Mesenchymal stem cell (in vitro differentiated cells and primary cell): ENCODE data around the gene FSTL4.

Experiments used
- DNase-seq: peaks from one replicate; pipeline ENCODE4 v3.0.0-alpha.2; 2013
- H2AFZ ChIP-seq: one replicate; pipeline ENCODE4 v1.6.1; 2013; ENCODE audit warnings: low read depth, mild to moderate bottlenecking, control low read depth, inconsistent platforms, low read length, moderate library complexity
- H2AK5ac ChIP-seq: 2 replicates; pipeline ENCODE4 v1.6.1; 2013; ENCODE audit warnings: low read length, moderate library complexity, mild to moderate bottlenecking, inconsistent platforms; ENCODE audit not compliant: severe bottlenecking
- H2BK120ac ChIP-seq: one replicate; pipeline ENCODE4 v1.6.1; 2013; ENCODE audit warnings: low read depth, mild to moderate bottlenecking, inconsistent platforms, low read length, moderate library complexity
- H2BK12ac ChIP-seq, 2 experiments: one replicate each; pipeline ENCODE4 v1.6.1; 2013; ENCODE audit warnings: inconsistent platforms in 2 of 2, low read length in 2 of 2, mild to moderate bottlenecking in 2 of 2, moderate library complexity in 2 of 2, control low read depth in 1 of 2
- H2BK15ac ChIP-seq: one replicate; pipeline ENCODE4 v1.6.1; 2013; ENCODE audit warnings: mild to moderate bottlenecking, low read depth, inconsistent platforms; ENCODE audit not compliant: poor library complexity, severe bottlenecking
- H2BK5ac ChIP-seq: 2 replicates; pipeline ENCODE4 v1.6.1; 2013; ENCODE audit warnings: low read depth, mild to moderate bottlenecking, low read length, control low read depth, inconsistent platforms; ENCODE audit not compliant: poor library complexity, severe bottlenecking
- H3K14ac ChIP-seq, 2 experiments: one replicate each; pipeline ENCODE4 v1.6.1; 2013; ENCODE audit warnings: inconsistent platforms in 2 of 2, low read length in 2 of 2, control low read depth in 1 of 2, mild to moderate bottlenecking in 1 of 2, moderate library complexity in 1 of 2
- H3K18ac ChIP-seq, 2 experiments: one replicate each; pipeline ENCODE4 v1.6.1; 2013; ENCODE audit warnings: inconsistent platforms in 2 of 2, low read length in 2 of 2, control low read depth in 1 of 2, low read depth in 1 of 2, mild to moderate bottlenecking in 1 of 2
- H3K23ac ChIP-seq, 2 experiments: one replicate each; pipeline ENCODE4 v1.6.1; 2013; ENCODE audit warnings: inconsistent platforms in 2 of 2, low read length in 2 of 2, mild to moderate bottlenecking in 2 of 2, moderate library complexity in 2 of 2, control low read depth in 1 of 2
- H3K27ac ChIP-seq: 2 replicates; pipeline ENCODE4 v1.5.1; 2013; ENCODE audit warnings: mild to moderate bottlenecking, moderate library complexity, low read length, control low read depth, inconsistent platforms; ENCODE audit not compliant: poor library complexity, severe bottlenecking
- H3K27me3 ChIP-seq, 2 experiments: 2 replicates each; pipeline versions ENCODE4 v1.6.1 to v1.7.0; 2013; ENCODE audit warnings: low read length in 2 of 2, mild to moderate bottlenecking in 2 of 2, moderate library complexity in 2 of 2, control low read depth in 1 of 2, inconsistent platforms in 1 of 2; ENCODE audit not compliant: control insufficient read depth in 1 of 2, insufficient read depth in 1 of 2
- H3K36me3 ChIP-seq, 2 experiments: 2 replicates each; pipeline versions ENCODE4 v1.6.1 to v1.7.0; 2013; ENCODE audit warnings: low read length in 2 of 2, control low read depth in 1 of 2, inconsistent platforms in 1 of 2, low read depth in 1 of 2, mild to moderate bottlenecking in 1 of 2; ENCODE audit not compliant: insufficient read depth in 2 of 2, control insufficient read depth in 1 of 2
- H3K4ac ChIP-seq, 2 experiments: one replicate each; pipeline ENCODE4 v1.6.1; 2013; ENCODE audit warnings: inconsistent platforms in 2 of 2, low read length in 2 of 2, mild to moderate bottlenecking in 2 of 2, moderate library complexity in 2 of 2, control low read depth in 1 of 2, low read depth in 1 of 2
- H3K4me1 ChIP-seq: 2 replicates; pipeline ENCODE4 v1.6.1; 2013; ENCODE audit warnings: low read depth, low read length, control low read depth; ENCODE audit not compliant: control insufficient read depth, insufficient read depth
- H3K4me2 ChIP-seq: 2 replicates; pipeline ENCODE4 v1.6.1; 2013; ENCODE audit warnings: low read length, mild to moderate bottlenecking, inconsistent platforms; ENCODE audit not compliant: poor library complexity, severe bottlenecking
- H3K4me3 ChIP-seq, 2 experiments: 2 replicates each; pipeline versions ENCODE4 v1.5.1 to v1.7.0; 2013; ENCODE audit warnings: low read length in 2 of 2, mild to moderate bottlenecking in 2 of 2, control low read depth in 1 of 2, low read depth in 1 of 2; ENCODE audit not compliant: insufficient read depth in 1 of 2
- H3K79me1 ChIP-seq: replicated peaks from 2 replicates; pipeline ENCODE4 v1.6.1; 2013; ENCODE audit warnings: mild to moderate bottlenecking, control low read depth, low read length, inconsistent platforms; ENCODE audit not compliant: poor library complexity, severe bottlenecking
- H3K9ac ChIP-seq: 2 replicates; pipeline ENCODE4 v1.7.0; 2013; ENCODE audit warnings: mild to moderate bottlenecking, low read length, moderate library complexity
- H3K9me3 ChIP-seq: 2 replicates; pipeline ENCODE4 v1.7.0; 2013; ENCODE audit warnings: mild to moderate bottlenecking, low read length; ENCODE audit not compliant: control insufficient read depth
- H4K8ac ChIP-seq: one replicate; pipeline ENCODE4 v1.6.1; 2013; ENCODE audit warnings: inconsistent platforms, mild to moderate bottlenecking, low read length, moderate library complexity
- H4K91ac ChIP-seq: one replicate; pipeline ENCODE4 v1.6.1; 2013; ENCODE audit warnings: mild to moderate bottlenecking, low read length, inconsistent platforms
- WGBS: methylation state at CpG from one replicate; pipeline ENCODE4 v1.1.7; 2013; ENCODE audit warnings: mixed read lengths; 5-methylcytosine and 5-hydroxymethylcytosine counted together

FSTL4 gene

DNA sequence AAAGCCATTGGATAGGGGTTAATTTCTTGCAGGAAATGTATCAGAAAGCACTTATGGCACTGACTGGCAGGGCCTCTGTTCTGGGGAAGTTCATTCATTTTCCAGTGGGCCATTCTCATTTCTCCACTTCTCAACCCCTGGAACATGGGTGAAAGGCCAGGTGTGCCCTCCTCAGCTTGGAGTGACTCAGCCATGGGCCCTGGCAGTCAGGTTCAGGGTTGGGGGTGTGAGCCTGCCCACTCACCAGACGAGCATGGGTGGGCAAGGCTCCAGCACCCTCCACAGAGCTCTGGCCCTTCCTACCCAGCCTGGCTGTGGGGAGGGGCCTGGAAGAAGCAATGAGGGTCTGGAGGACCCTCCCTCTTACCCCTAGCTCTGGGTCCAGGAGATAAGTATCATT, 386.2 kb downstream of the FSTL4 start:
- Histone ChIP-seq H3K4me3 (no peak overlapping the region), H3K4me1 (peaks cover 5% of the 10 kb centered on the region), H2BK120ac (no peak overlapping the region), H3K23ac (no peak overlapping the region), H2BK5ac (no peak overlapping the region), H2BK12ac (peak overlapping the region in 1 of 2 experiments; percentile 45), H3K14ac (no peak overlapping the region), H3K36me3 (no peaks in the 10 kb centered on the region), H3K79me1 (no peaks in the 10 kb centered on the region), H3K27me3 (peaks cover 12 to 47% of the 10 kb centered on the region in 2 experiments), H3K9ac (no peak overlapping the region), H3K9me3 (no peaks in the 10 kb centered on the region), H2AK5ac (no peak overlapping the region), H2BK15ac (no peak overlapping the region), H3K4ac (no peak overlapping the region), H4K8ac (no peak overlapping the region), H3K27ac (no peak overlapping the region), H4K91ac (no peak overlapping the region), H3K18ac (peak overlapping the region in 1 of 2 experiments; percentile 16), H2AFZ (no peak overlapping the region), H3K4me2 (no peak overlapping the region)
- no peak for DNase-seq
- no CpG with 5 or more reads among the region's 1 CpG for WGBS

DNA sequence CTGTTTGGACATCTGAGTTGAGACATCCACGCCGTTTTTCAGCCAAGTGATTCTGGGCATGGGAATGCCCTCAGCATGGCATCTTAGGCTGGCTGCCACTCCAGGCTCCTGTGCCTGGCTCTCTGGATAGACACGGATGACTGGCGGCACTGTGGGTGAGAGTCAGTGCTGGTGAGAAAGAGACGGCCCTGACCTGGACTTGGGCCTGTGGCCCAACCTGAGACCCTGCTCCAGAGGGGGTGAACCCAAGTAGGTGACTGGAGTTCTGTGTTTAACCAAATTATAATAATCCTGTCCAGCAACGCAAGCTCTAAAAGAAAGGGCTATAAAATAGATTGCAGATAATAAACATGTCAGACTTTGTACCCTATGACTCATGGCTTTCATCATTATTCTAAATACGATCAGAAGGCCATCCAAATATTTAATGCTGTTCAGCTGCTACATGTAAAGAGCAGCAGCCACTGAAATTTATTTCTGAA, 386.6 kb downstream of the FSTL4 start:
- Histone ChIP-seq H3K9ac (no peak overlapping the region), H3K79me1 (no peaks in the 10 kb centered on the region), H3K4me2 (no peak overlapping the region), H3K14ac (no peak overlapping the region), H3K36me3 (no peaks in the 10 kb centered on the region), H3K4me1 (peaks cover 8% of the 10 kb centered on the region), H2BK15ac (no peak overlapping the region), H2AFZ (no peak overlapping the region), H3K4ac (peak overlapping the region in 1 of 2 experiments; percentile 1), H3K4me3 (no peak overlapping the region), H3K9me3 (no peaks in the 10 kb centered on the region), H3K27ac (no peak overlapping the region), H2BK120ac (no peak overlapping the region), H4K8ac (peak overlapping the region; percentile 56), H3K27me3 (peaks cover 12 to 47% of the 10 kb centered on the region in 2 experiments), H3K23ac (no peak overlapping the region), H2AK5ac (no peak overlapping the region), H2BK12ac (peak overlapping the region in 1 of 2 experiments; percentile 59), H2BK5ac (no peak overlapping the region), H3K18ac (no peak overlapping the region), H4K91ac (no peak overlapping the region)
- peak; percentile 50 for DNase-seq
- 92% methylated on average over 5 of the region's 7 CpGs for WGBS

DNA sequence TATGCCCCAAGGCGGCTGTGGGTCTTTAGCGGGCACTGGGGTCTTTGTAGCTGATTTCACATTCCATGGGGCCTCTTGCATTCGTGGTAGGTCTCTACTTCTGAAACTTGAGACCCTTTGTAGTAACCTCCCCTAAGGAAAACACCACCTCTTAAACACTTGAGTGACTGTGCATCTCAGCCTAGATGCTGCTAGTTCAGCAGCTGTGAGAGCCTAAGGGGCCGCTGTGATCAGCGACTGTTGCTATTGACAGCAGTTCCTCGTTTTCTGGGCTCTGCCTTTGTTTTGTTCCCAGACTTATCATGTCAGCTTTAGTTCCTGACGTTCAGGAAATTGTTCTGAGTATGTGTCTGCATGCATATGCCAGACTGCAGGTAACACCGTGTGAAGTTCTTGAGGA, 389.4 kb downstream of the FSTL4 start:
- H4K91ac ChIP-seq: no peak overlapping the region
- no peak overlapping the region for H2AFZ ChIP-seq
- H2BK15ac ChIP-seq: no peak overlapping the region
- H3K27me3 ChIP-seq: peaks cover 17 to 70% of the 10 kb centered on the region in 2 experiments
- H3K4me3 ChIP-seq: no peak overlapping the region
- H3K27ac ChIP-seq: no peak overlapping the region
- H2AK5ac ChIP-seq: no peak overlapping the region
- peak overlapping the region in 1 of 2 experiments; percentile 11 for H3K14ac ChIP-seq
- peaks cover 9% of the 10 kb centered on the region for H3K4me1 ChIP-seq
- no peak overlapping the region for H3K23ac ChIP-seq
- no peak for DNase-seq
- no peaks in the 10 kb centered on the region for H3K9me3 ChIP-seq
- peak overlapping the region in 1 of 2 experiments; percentile 29 for H2BK12ac ChIP-seq
- H2BK120ac ChIP-seq: no peak overlapping the region
- no peak overlapping the region for H3K4me2 ChIP-seq
- H3K9ac ChIP-seq: no peak overlapping the region
- no peaks in the 10 kb centered on the region for H3K36me3 ChIP-seq
- H3K4ac ChIP-seq: no peak overlapping the region
- no peaks in the 10 kb centered on the region for H3K79me1 ChIP-seq
- no peak overlapping the region for H2BK5ac ChIP-seq
- WGBS: 73% methylated on average over 7 of the region's 8 CpGs
- no peak overlapping the region for H4K8ac ChIP-seq
- H3K18ac ChIP-seq: no peak overlapping the region

DNA sequence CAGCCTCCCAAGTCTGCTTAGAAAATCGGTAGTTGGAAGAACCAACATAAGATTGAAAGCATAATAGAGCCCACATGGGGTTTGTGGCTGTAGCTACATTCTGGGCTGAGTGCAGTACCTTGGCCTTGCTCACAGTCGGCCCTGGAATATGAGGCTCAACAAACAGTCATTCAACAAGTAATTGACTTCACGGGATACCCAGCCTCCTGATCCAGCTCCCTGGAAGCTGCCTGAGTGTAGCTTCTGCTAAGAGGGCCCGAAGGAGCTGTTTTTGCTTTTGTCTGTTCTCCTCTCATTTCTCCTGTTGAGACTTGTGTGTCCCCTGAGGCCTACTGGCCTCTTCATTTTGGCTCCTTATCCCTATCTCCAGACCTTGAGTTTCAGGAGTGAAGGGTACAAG, 389.8 kb downstream of the FSTL4 start:
- H2BK12ac ChIP-seq: no peak overlapping the region
- no peak for DNase-seq
- H3K4ac ChIP-seq: no peak overlapping the region
- peaks cover 9% of the 10 kb centered on the region for H3K4me1 ChIP-seq
- H2BK120ac ChIP-seq: no peak overlapping the region
- H4K91ac ChIP-seq: no peak overlapping the region
- no peak overlapping the region for H4K8ac ChIP-seq
- H3K27ac ChIP-seq: no peak overlapping the region
- H3K23ac ChIP-seq: no peak overlapping the region
- no peaks in the 10 kb centered on the region for H3K9me3 ChIP-seq
- H3K9ac ChIP-seq: no peak overlapping the region
- WGBS: 88% methylated on average over 4 of the region's 4 CpGs
- H2BK15ac ChIP-seq: no peak overlapping the region
- H3K14ac ChIP-seq: no peak overlapping the region
- peak overlapping the region in 1 of 2 experiments; percentile 37 for H3K18ac ChIP-seq
- H3K36me3 ChIP-seq: no peaks in the 10 kb centered on the region
- no peaks in the 10 kb centered on the region for H3K79me1 ChIP-seq
- H2AFZ ChIP-seq: no peak overlapping the region
- no peak overlapping the region for H2AK5ac ChIP-seq
- H3K27me3 ChIP-seq: peaks cover 19 to 69% of the 10 kb centered on the region in 2 experiments
- H3K4me2 ChIP-seq: no peak overlapping the region
- no peak overlapping the region for H2BK5ac ChIP-seq
- H3K4me3 ChIP-seq: no peak overlapping the region
